HCT116 (cell line): ENCODE results near the gene OR11A1. TPM values are rescaled to one million over a fixed set of nuclear protein-coding genes. Genes with fewer than 3 reads are reported as not detected.

Source experiments
- ATAC-seq: fragments of 200-7000 bp; cut with Tn5 transposase; 2 replicates; pipeline ENCODE4 v1.9.1; 2020; ENCODE audit warnings: mild to moderate bottlenecking, moderate library complexity
- BruUV-seq: library from RNA; stranded (reverse); fragments of 400-500 nt; replicated peaks from 2 replicates; lab custom pipeline; 2021; lab: Mats Ljungman, UMichigan
- CTCF ChIA-PET: fragments of 300-600 bp; sonication (Branson Sonifier 250); formaldehyde crosslinking; loops from one replicate; lab custom pipeline; 2021; ENCODE audit warnings: antibody characterized with exemption; lab: Charles Lee
- POLR2A ChIA-PET: fragments of 300-600, 350-600 bp; sonication (Branson Sonifier 250); formaldehyde crosslinking; loops from one replicate; lab custom pipeline; 2021; ENCODE audit warnings: antibody characterized with exemption; lab: Charles Lee
- RAD21 ChIA-PET, 2 experiments: fragments of 300-600 bp; sonication (Branson Sonifier 250); formaldehyde crosslinking; loops; one replicate each; lab custom pipeline; 2023; ENCODE audit warnings: low total read pairs in 2 of 2; ENCODE audit not compliant: uncharacterized antibody in 2 of 2, unreplicated experiment in 2 of 2, low non-redundant PET in 1 of 2; lab: Charles Lee
- DNase-seq: peaks from one replicate; pipeline ENCODE4 v3.0.0-alpha.2; 2010; ENCODE audit warnings: low read depth, low spot score
- H2AFZ ChIP-seq: fragments of 200-600 bp; shearing (Covaris generic), sonication (generic); 2 replicates; pipeline ENCODE4 v1.6.1; 2017; ENCODE audit warnings: low read depth, mixed run types, mixed read lengths, antibody characterized with exemption, low read length; ENCODE audit not compliant: poor library complexity, severe bottlenecking
- H3K27ac ChIP-seq: 2 replicates; pipeline ENCODE4 v1.5.1; 2012; ENCODE audit warnings: low read depth, low read length
- H3K27me3 ChIP-seq: fragments of 200-600 bp; sonication (generic); 2 replicates; pipeline ENCODE4 v1.6.1; 2016; ENCODE audit warnings: mixed run types, low read length, mixed read lengths; ENCODE audit not compliant: insufficient read depth
- H3K36me3 ChIP-seq, 2 experiments: fragments of 200-500 bp in 1 of 2; fragments of 200-600 bp in 1 of 2; sonication (Bioruptor generic) in 1 of 2; sonication (generic) in 1 of 2; 2 replicates each; pipeline versions ENCODE4 v1.5.1 to v1.6.1; 2014 to 2016; ENCODE audit warnings: low read length in 2 of 2, inconsistent platforms in 1 of 2, mixed read lengths in 1 of 2, mixed run types in 1 of 2; ENCODE audit not compliant: insufficient read depth in 2 of 2, control insufficient read depth in 1 of 2
- H3K4me1 ChIP-seq, 2 experiments: fragments of 200-600 bp in 1 of 2; sonication (generic) in 1 of 2; 2 replicates each; pipeline versions ENCODE4 v1.5.1 to v1.6.1; 2012 to 2017; ENCODE audit warnings: low read length in 2 of 2, inconsistent platforms in 1 of 2, mild to moderate bottlenecking in 1 of 2, mixed read lengths in 1 of 2, mixed run types in 1 of 2, moderate library complexity in 1 of 2; ENCODE audit not compliant: insufficient read depth in 2 of 2, control insufficient read depth in 1 of 2
- H3K4me2 ChIP-seq: fragments of 200-600 bp; sonication (generic); 2 replicates; pipeline ENCODE4 v1.6.1; 2017; ENCODE audit warnings: mixed run types, low read length, mixed read lengths
- H3K4me3 ChIP-seq, 2 experiments: fragments of 200-600 bp in 1 of 2; sonication (generic) in 1 of 2; replicated peaks in 1 of 2; 2 replicates each; pipeline ENCODE4 v1.5.1; 2011 to 2016; ENCODE audit warnings: low read length in 2 of 2, control low read depth in 1 of 2, low read depth in 1 of 2, mild to moderate bottlenecking in 1 of 2, mixed read lengths in 1 of 2, mixed run types in 1 of 2
- H3K79me2 ChIP-seq: fragments of 200-600 bp; sonication (generic); 2 replicates; pipeline ENCODE4 v1.6.1; 2017; ENCODE audit warnings: mild to moderate bottlenecking, mixed run types, low read length, moderate library complexity, mixed read lengths; ENCODE audit not compliant: insufficient read depth
- H3K9ac ChIP-seq: fragments of 200-600 bp; sonication (generic); 2 replicates; pipeline ENCODE4 v1.6.1; 2016; ENCODE audit warnings: low read length, mixed read lengths
- H3K9me2 ChIP-seq: fragments of 200-600 bp; sonication (generic), shearing (Covaris generic); 2 replicates; pipeline ENCODE4 v1.6.1; 2017; ENCODE audit warnings: mixed run types, mild to moderate bottlenecking, moderate library complexity; ENCODE audit not compliant: insufficient read depth
- H3K9me3 ChIP-seq, 2 experiments: fragments of 200-500 bp in 1 of 2; fragments of 200-600 bp in 1 of 2; sonication (Bioruptor generic) in 1 of 2; sonication (generic) in 1 of 2; 2 replicates each; pipeline ENCODE4 v1.6.1; 2014 to 2017; ENCODE audit warnings: low read length in 2 of 2, mixed read lengths in 2 of 2, inconsistent platforms in 1 of 2, low read depth in 1 of 2, mild to moderate bottlenecking in 1 of 2, mixed run types in 1 of 2, moderate library complexity in 1 of 2; ENCODE audit not compliant: control insufficient read depth in 1 of 2, insufficient read depth in 1 of 2
- H4K20me1 ChIP-seq: fragments of 200-600 bp; sonication (generic), shearing (Covaris generic); 2 replicates; pipeline ENCODE4 v1.6.1; 2017; ENCODE audit warnings: mixed run types, mild to moderate bottlenecking, moderate library complexity; ENCODE audit not compliant: insufficient read depth
- ATF3 ChIP-seq: IDR thresholded peaks from 2 replicates; pipeline ENCODE4 v1.6.1; 2012
- CBX3 ChIP-seq: IDR thresholded peaks from 2 replicates; pipeline ENCODE4 v1.6.1; 2012; ENCODE audit warnings: low read depth
- CEBPB ChIP-seq: IDR thresholded peaks from 2 replicates; pipeline ENCODE4 v1.6.1; 2012; ENCODE audit warnings: low read depth
- EGR1 ChIP-seq: IDR thresholded peaks from 2 replicates; pipeline ENCODE4 v1.6.1; 2012; ENCODE audit warnings: low read depth
- EZH2 ChIP-seq: fragments of 200-600 bp; sonication (generic); IDR thresholded peaks from 2 replicates; pipeline ENCODE4 v1.6.1; 2017; ENCODE audit warnings: antibody characterized with exemption, mixed run types
- EZH2phosphoT487 ChIP-seq: fragments of 200-600 bp; IDR thresholded peaks from 2 replicates; pipeline ENCODE4 v1.6.1; 2018; ENCODE audit warnings: antibody characterized with exemption, borderline replicate concordance
- FOSL1 ChIP-seq: IDR thresholded peaks from 2 replicates; pipeline ENCODE4 v1.6.1; 2012; ENCODE audit warnings: low read depth
- JUND ChIP-seq: IDR thresholded peaks from 2 replicates; pipeline ENCODE4 v1.6.1; 2012
- MAX ChIP-seq: IDR thresholded peaks from 2 replicates; pipeline ENCODE4 v1.6.1; 2012
- POLR2A ChIP-seq: IDR thresholded peaks from 2 replicates; pipeline ENCODE4 v1.7.0; 2011; ENCODE audit warnings: borderline replicate concordance; ENCODE audit not compliant: insufficient read depth, insufficient read length; ENCODE audit errors: extremely low read depth
- POLR2AphosphoS5 ChIP-seq: IDR thresholded peaks from 2 replicates; pipeline ENCODE4 v1.6.1; 2011; ENCODE audit warnings: mild to moderate bottlenecking, low read depth, low read length, moderate library complexity
- RAD21 ChIP-seq: IDR thresholded peaks from 2 replicates; pipeline ENCODE4 v1.6.1; 2012; ENCODE audit warnings: low read depth, mild to moderate bottlenecking
- SIN3A ChIP-seq: IDR thresholded peaks from 2 replicates; pipeline ENCODE4 v1.6.1; 2012; ENCODE audit warnings: low read depth
- SP1 ChIP-seq: IDR thresholded peaks from 2 replicates; pipeline ENCODE4 v1.6.1; 2012; ENCODE audit warnings: low read depth
- SRF ChIP-seq: IDR thresholded peaks from 2 replicates; pipeline ENCODE4 v1.6.1; 2012; ENCODE audit warnings: low read depth
- TCF7L2 ChIP-seq: IDR thresholded peaks from 2 replicates; pipeline ENCODE4 v1.7.0; 2011; ENCODE audit warnings: borderline replicate concordance, inconsistent platforms; ENCODE audit not compliant: insufficient read depth, insufficient read length; ENCODE audit errors: extremely low read depth
- ZFX ChIP-seq: fragments of 450-650 bp; IDR thresholded peaks from 2 replicates; pipeline ENCODE4 v1.6.1; 2017
- ZNF274 ChIP-seq: fragments of 200-500 bp; sonication (Bioruptor generic); IDR thresholded peaks from 2 replicates; pipeline ENCODE4 v1.6.1; 2014; ENCODE audit warnings: mild to moderate bottlenecking, low read depth, low read length, inconsistent platforms
- intact Hi-C: fragments of 100-400 bp; cut with micrococcal nuclease; formaldehyde crosslinking; loops from 2 replicates; pipeline ENCODE4 v1.10.0; 2022
- total RNA-seq: library from RNA; stranded (reverse); gene quantifications from one replicate; pipeline ENCODE4 v1.2.1, GENCODE V29; 2021; ENCODE audit not compliant: unreplicated experiment
- TF ChIP-seq, protein P1 (sequence below): IDR thresholded peaks from 2 replicates; pipeline ENCODE4 v1.6.1; 2011; ENCODE audit warnings: mild to moderate bottlenecking, low read length, moderate library complexity; ENCODE audit not compliant: insufficient replicate concordance; ENCODE audit errors: extremely low read depth
- TF ChIP-seq, protein P2 (sequence below), 3 experiments: fragments of 200-600 bp in 1 of 3; sonication (generic) in 1 of 3; IDR thresholded peaks in 2 of 3; conservative IDR thresholded peaks in 1 of 3; 2 replicates each; pipeline ENCODE4 v1.5.1; 2012 to 2017; ENCODE audit warnings: low read depth in 2 of 3, low read length in 2 of 3, antibody characterized with exemption in 1 of 3, borderline replicate concordance in 1 of 3, control low read depth in 1 of 3, mild to moderate bottlenecking in 1 of 3, mixed read lengths in 1 of 3, mixed run types in 1 of 3, moderate library complexity in 1 of 3; ENCODE audit not compliant: insufficient read depth in 1 of 3

OR11A1 gene
- total RNA-seq, 1 experiment from 2014 or later, result not detected

DNA sequence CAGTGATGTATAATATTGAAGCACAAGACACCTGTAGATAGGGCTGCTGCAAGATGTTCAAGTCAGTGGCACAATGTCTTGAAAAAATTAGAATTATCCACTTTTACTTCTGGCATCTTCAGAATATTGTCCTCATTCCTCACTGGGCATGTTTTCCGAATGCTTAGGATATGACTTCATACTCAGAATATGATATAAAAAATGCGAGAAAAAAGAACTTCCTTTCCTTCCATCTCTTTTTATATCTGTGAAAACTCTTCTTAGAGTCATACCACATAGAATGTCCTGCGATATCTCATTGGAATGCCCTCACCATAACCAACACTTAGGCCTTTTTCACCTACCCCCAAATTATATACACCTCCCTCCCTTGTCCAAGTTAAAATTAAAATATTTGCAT is 26.3 kb upstream of the OR11A1 start:
- Histone ChIP-seq H3K36me3 (no peaks in the 10 kb centered on the region), H3K4me3 (no peak overlapping the region), H3K9me3 (no peaks in the 10 kb centered on the region), H3K27ac (no peak overlapping the region), H3K27me3 (no peaks in the 10 kb centered on the region), H4K20me1 (no peaks in the 10 kb centered on the region), H2AFZ (no peak overlapping the region), H3K4me1 (no peaks in the 10 kb centered on the region), H3K9me2 (no peaks in the 10 kb centered on the region), H3K79me2 (no peaks in the 10 kb centered on the region), H3K4me2 (no peak overlapping the region), H3K9ac (no peak overlapping the region)
- no peak for DNase-seq
- TF ChIP-seq SP1, result no peak
- TF ChIP-seq MAX, result no peak
- no peak for TF ChIP-seq TCF7L2
- TF ChIP-seq JUND, result no peak
- TF ChIP-seq CBX3, result no peak
- no peak for TF ChIP-seq ZNF274
- TF ChIP-seq SIN3A, result no peak
- TF ChIP-seq RAD21, result no peak
- TF ChIP-seq, protein P1, sequence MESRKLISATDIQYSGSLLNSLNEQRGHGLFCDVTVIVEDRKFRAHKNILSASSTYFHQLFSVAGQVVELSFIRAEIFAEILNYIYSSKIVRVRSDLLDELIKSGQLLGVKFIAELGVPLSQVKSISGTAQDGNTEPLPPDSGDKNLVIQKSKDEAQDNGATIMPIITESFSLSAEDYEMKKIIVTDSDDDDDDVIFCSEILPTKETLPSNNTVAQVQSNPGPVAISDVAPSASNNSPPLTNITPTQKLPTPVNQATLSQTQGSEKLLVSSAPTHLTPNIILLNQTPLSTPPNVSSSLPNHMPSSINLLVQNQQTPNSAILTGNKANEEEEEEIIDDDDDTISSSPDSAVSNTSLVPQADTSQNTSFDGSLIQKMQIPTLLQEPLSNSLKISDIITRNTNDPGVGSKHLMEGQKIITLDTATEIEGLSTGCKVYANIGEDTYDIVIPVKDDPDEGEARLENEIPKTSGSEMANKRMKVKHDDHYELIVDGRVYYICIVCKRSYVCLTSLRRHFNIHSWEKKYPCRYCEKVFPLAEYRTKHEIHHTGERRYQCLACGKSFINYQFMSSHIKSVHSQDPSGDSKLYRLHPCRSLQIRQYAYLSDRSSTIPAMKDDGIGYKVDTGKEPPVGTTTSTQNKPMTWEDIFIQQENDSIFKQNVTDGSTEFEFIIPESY, result no peak
- TF ChIP-seq EZH2phosphoT487, result no peak
- TF ChIP-seq EGR1, result no peak
- TF ChIP-seq, protein P2, sequence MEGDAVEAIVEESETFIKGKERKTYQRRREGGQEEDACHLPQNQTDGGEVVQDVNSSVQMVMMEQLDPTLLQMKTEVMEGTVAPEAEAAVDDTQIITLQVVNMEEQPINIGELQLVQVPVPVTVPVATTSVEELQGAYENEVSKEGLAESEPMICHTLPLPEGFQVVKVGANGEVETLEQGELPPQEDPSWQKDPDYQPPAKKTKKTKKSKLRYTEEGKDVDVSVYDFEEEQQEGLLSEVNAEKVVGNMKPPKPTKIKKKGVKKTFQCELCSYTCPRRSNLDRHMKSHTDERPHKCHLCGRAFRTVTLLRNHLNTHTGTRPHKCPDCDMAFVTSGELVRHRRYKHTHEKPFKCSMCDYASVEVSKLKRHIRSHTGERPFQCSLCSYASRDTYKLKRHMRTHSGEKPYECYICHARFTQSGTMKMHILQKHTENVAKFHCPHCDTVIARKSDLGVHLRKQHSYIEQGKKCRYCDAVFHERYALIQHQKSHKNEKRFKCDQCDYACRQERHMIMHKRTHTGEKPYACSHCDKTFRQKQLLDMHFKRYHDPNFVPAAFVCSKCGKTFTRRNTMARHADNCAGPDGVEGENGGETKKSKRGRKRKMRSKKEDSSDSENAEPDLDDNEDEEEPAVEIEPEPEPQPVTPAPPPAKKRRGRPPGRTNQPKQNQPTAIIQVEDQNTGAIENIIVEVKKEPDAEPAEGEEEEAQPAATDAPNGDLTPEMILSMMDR (IDR thresholded peaks at IDR 0.05 in 2 of 3, conservative IDR thresholded peaks at IDR 0.05 in 1 of 3; ENCODE audit: borderline replicate concordance in 1 of 3, insufficient read depth in 1 of 3, low read depth in 2 of 3, low read length in 2 of 3), result no peak
- TF ChIP-seq ATF3, result no peak
- no peak for TF ChIP-seq SRF
- TF ChIP-seq CEBPB, result no peak
- TF ChIP-seq POLR2A, result no peak
- TF ChIP-seq ZFX, result no peak
- no peak for TF ChIP-seq FOSL1
- TF ChIP-seq POLR2AphosphoS5, result no peak
- no peak for TF ChIP-seq EZH2
- intact Hi-C loops, result no loop called here
- CTCF ChIA-PET, result no interaction called here
- ATAC-seq, result no peak
- POLR2A ChIA-PET, result no interaction called here
- BruUV-seq, result no TSS peak
- RAD21 ChIA-PET, result no interaction called here
